Osteoblast (primary cell): ENCODE measurements around the gene ZNF768. TPM values are rescaled to one million over a fixed set of nuclear protein-coding genes. Genes with fewer than 3 reads are reported as not detected.

Source experiments
- DNase-seq: peaks from one replicate; pipeline ENCODE4 v3.0.0; 2011; ENCODE audit warnings: low spot score, mixed read lengths; ENCODE audit not compliant: insufficient read length; ENCODE audit errors: missing footprints
- H2AFZ ChIP-seq: 2 replicates; pipeline ENCODE4 v1.6.0; 2011; ENCODE audit warnings: mild to moderate bottlenecking, low read length
- H3K27ac ChIP-seq: 2 replicates; pipeline ENCODE4 v1.5.1; 2011; ENCODE audit warnings: mild to moderate bottlenecking, low read depth, low read length, moderate library complexity
- H3K27me3 ChIP-seq: 2 replicates; pipeline ENCODE4 v1.6.0; 2012; ENCODE audit warnings: mild to moderate bottlenecking, control low read depth, inconsistent platforms, low read length, moderate library complexity; ENCODE audit not compliant: insufficient read depth
- H3K36me3 ChIP-seq: 2 replicates; pipeline ENCODE4 v1.5.1; 2011; ENCODE audit warnings: mild to moderate bottlenecking, low read length, control low read depth, moderate library complexity; ENCODE audit not compliant: insufficient read depth
- H3K4me1 ChIP-seq: 2 replicates; pipeline ENCODE4 v1.5.1; 2011; ENCODE audit warnings: mild to moderate bottlenecking, low read length, control low read depth, moderate library complexity; ENCODE audit not compliant: insufficient read depth
- H3K4me2 ChIP-seq: 2 replicates; pipeline ENCODE4 v1.6.0; 2011; ENCODE audit warnings: mild to moderate bottlenecking, low read length; ENCODE audit not compliant: insufficient read depth
- H3K4me3 ChIP-seq: fragments of 200-600 bp; sonication (generic); 3 replicates; pipeline ENCODE4 v1.5.1; 2012; ENCODE audit warnings: mild to moderate bottlenecking, low read length, inconsistent platforms; ENCODE audit not compliant: insufficient read depth
- H3K79me2 ChIP-seq: 2 replicates; pipeline ENCODE4 v1.6.0; 2012; ENCODE audit warnings: mild to moderate bottlenecking, low read length, control low read depth, inconsistent platforms; ENCODE audit not compliant: insufficient read depth
- H3K9me3 ChIP-seq: 2 replicates; pipeline ENCODE4 v1.5.1; 2011; ENCODE audit warnings: low read depth, low read length, control low read depth
- H4K20me1 ChIP-seq: 2 replicates; pipeline ENCODE4 v1.6.0; 2012; ENCODE audit warnings: mild to moderate bottlenecking, low read length, control low read depth; ENCODE audit not compliant: insufficient read depth
- total RNA-seq: library from RNA; depleted of rRNA; stranded (reverse); fragments of >200 nt; gene quantifications from 2 replicates; pipeline ENCODE4 v1.2.3, GENCODE V29; 2012
- TF ChIP-seq, protein P1 (sequence below): IDR thresholded peaks from 2 replicates; pipeline ENCODE4 v1.5.1; 2011; ENCODE audit warnings: mild to moderate bottlenecking, low read depth, low read length, moderate library complexity; ENCODE audit errors: extremely low read depth

The ZNF768 gene
- total RNA-seq, 1 donor: 25.0 TPM

GRCh38 chr16:30551781-30552180 is 25.4 kb upstream of the ZNF768 start:
- Histone ChIP-seq H2AFZ (no peak overlapping the region), H3K36me3 (peaks cover 16% of the 10 kb centered on the region), H3K4me1 (peaks cover 2% of the 10 kb centered on the region), H4K20me1 (no peaks in the 10 kb centered on the region), H3K27me3 (no peaks in the 10 kb centered on the region), H3K4me2 (no peak overlapping the region), H3K79me2 (peaks cover 5% of the 10 kb centered on the region), H3K9me3 (no peaks in the 10 kb centered on the region), H3K4me3 (no peak overlapping the region), H3K27ac (no peak overlapping the region)
- DNase-seq: no peak
- TF ChIP-seq, protein P1, sequence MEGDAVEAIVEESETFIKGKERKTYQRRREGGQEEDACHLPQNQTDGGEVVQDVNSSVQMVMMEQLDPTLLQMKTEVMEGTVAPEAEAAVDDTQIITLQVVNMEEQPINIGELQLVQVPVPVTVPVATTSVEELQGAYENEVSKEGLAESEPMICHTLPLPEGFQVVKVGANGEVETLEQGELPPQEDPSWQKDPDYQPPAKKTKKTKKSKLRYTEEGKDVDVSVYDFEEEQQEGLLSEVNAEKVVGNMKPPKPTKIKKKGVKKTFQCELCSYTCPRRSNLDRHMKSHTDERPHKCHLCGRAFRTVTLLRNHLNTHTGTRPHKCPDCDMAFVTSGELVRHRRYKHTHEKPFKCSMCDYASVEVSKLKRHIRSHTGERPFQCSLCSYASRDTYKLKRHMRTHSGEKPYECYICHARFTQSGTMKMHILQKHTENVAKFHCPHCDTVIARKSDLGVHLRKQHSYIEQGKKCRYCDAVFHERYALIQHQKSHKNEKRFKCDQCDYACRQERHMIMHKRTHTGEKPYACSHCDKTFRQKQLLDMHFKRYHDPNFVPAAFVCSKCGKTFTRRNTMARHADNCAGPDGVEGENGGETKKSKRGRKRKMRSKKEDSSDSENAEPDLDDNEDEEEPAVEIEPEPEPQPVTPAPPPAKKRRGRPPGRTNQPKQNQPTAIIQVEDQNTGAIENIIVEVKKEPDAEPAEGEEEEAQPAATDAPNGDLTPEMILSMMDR: no peak

- no peak for DNase-seq
Measured at GRCh38 chr16:30548416-30549253, 22.3 kb upstream of the ZNF768 start.

DNA sequence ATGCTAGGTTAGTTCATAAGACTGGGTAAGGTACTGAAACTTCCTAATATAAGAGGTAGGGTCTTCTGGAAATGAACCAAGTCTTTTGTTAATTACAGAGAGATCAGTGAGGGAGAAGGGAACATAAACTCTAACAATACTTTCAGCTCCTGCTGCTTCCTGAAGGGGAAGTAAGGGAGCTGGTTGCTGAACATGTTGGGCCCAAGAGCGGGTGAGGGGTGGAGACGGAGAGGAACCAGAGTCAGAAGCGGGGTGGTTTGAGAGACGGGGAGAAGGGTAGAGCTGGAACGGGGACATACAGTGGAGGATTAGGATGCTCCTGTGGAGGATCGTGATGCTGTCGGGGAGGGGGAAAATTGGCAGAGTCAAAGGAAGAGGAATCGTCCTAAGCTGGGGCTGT is 19.7 kb upstream of the ZNF768 start:
- Histone ChIP-seq H3K36me3 (no peaks in the 10 kb centered on the region), H2AFZ (no peak overlapping the region), H3K4me3 (no peak overlapping the region), H3K4me2 (no peak overlapping the region), H3K79me2 (no peaks in the 10 kb centered on the region), H4K20me1 (no peaks in the 10 kb centered on the region), H3K4me1 (peaks cover 13% of the 10 kb centered on the region), H3K27ac (no peak overlapping the region), H3K9me3 (no peaks in the 10 kb centered on the region), H3K27me3 (no peaks in the 10 kb centered on the region)
- TF ChIP-seq, protein P1: no peak
- no peak for DNase-seq

More at GRCh38 chr16:30548416-30549253, 22.3 kb upstream of the ZNF768 start:
- H3K27me3 ChIP-seq: no peaks in the 10 kb centered on the region
- H3K4me1 ChIP-seq: peaks cover 2% of the 10 kb centered on the region
- H3K27ac ChIP-seq: no peak overlapping the region
- no peak overlapping the region for H2AFZ ChIP-seq
- H3K9me3 ChIP-seq: no peaks in the 10 kb centered on the region
- TF ChIP-seq, protein P1: no peak
- no peak overlapping the region for H3K4me2 ChIP-seq
- peaks cover under 1% of the 10 kb centered on the region for H3K36me3 ChIP-seq
- no peaks in the 10 kb centered on the region for H4K20me1 ChIP-seq
- H3K4me3 ChIP-seq: no peak overlapping the region
- H3K79me2 ChIP-seq: no peaks in the 10 kb centered on the region

DNA sequence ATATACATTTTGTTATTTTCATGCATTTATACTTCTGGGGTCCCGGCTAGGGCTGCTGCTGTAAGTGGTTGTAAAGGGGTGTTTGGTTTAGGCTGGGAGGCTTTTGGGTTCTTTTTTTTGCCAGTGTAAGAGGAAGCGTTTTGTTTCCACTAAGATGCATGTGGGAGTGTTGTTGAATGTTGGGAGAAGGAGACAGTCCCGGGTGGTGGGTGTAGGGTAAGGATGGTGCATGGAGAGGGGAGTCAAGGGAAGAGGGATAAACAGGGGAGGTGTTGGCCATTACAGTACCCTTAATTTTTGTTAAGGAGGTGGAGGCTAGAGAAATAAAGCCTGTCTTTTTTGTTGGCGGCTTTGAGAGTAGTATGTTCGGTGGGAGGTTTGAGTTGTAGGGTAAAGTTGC is 16.7 kb upstream of the ZNF768 start:
- no peaks in the 10 kb centered on the region for H4K20me1 ChIP-seq
- no peaks in the 10 kb centered on the region for H3K27me3 ChIP-seq
- TF ChIP-seq, protein P1: no peak

More for the DNA sequence above, 16.7 kb upstream of the ZNF768 start:
- Histone ChIP-seq H3K79me2 (no peaks in the 10 kb centered on the region), H2AFZ (no peak overlapping the region), H3K4me2 (no peak overlapping the region), H3K4me3 (no peak overlapping the region), H3K4me1 (peaks cover 12% of the 10 kb centered on the region), H3K9me3 (no peaks in the 10 kb centered on the region), H3K27ac (no peak overlapping the region), H3K36me3 (no peaks in the 10 kb centered on the region)
- no peak for DNase-seq
